ENCODE results near the gene ITPRIP. TPM values are rescaled to one million over a fixed set of nuclear protein-coding genes. Genes with fewer than 3 reads are reported as not detected.

The ITPRIP gene
- total and polyA plus RNA-seq, 2 of the 8 experiments (the other 6 are each of a cell fraction or from before 2014, with no cell fraction given) = 15.3 to 16.9 TPM

GRCh38 chr10:104348601-104349000, 10.3 kb upstream of the ITPRIP start:
- H3K4me1 ChIP-seq (replicated peaks in 1 of 4; ENCODE audit: control insufficient read depth in 3 of 4, insufficient read depth in 4 of 4, low read length in 3 of 4) = peaks cover 0 to 9% (median 1%) of the 10 kb centered on the region in 4 experiments; a peak in 2 of 7 replicates
- no peak overlapping the region for H3K56ac ChIP-seq (replicated peaks; ENCODE audit: insufficient read length, low read depth, low read length)
- DNase-seq (ENCODE audit: low read depth in 1 of 2, low spot score in 2 of 2) (no peak), FAIRE-seq (no peak)
- no peaks in the 10 kb centered on the region for H3K79me2 ChIP-seq (ENCODE audit: control insufficient read depth in 1 of 2, insufficient read depth in 2 of 2, low read length in 2 of 2)
- H2AK5ac ChIP-seq (ENCODE audit: low read depth, low read length) = no peak overlapping the region
- no peak overlapping the region for H2BK120ac ChIP-seq (replicated peaks; ENCODE audit: low read depth, low read length)
- no peak overlapping the region for H4K8ac ChIP-seq (ENCODE audit: extremely low read depth, insufficient read depth, low read length)
- H3K27me3 ChIP-seq (replicated peaks in 1 of 4; ENCODE audit: control insufficient read depth in 3 of 4, extremely low read depth in 1 of 4, insufficient read depth in 3 of 4, low read length in 3 of 4) = peaks cover 0 to under 1% (median under 1%) of the 10 kb centered on the region in 4 experiments; a peak in 2 of 7 replicates
- no peak overlapping the region for H2BK5ac ChIP-seq (ENCODE audit: low read depth, low read length)
- H3K79me1 ChIP-seq (ENCODE audit: low read depth, low read length) = no peaks in the 10 kb centered on the region
- no peak overlapping the region for H3K27ac ChIP-seq (ENCODE audit: low read depth, low read length)
- H3K4ac ChIP-seq (replicated peaks; ENCODE audit: insufficient read length, low read depth, low read length) = no peak overlapping the region
- no peaks in the 10 kb centered on the region for H3K9me3 ChIP-seq (ENCODE audit: insufficient read depth in 2 of 2, low read depth in 1 of 2, low read length in 1 of 2)
- H2BK12ac ChIP-seq (ENCODE audit: low read depth, low read length) = no peak overlapping the region; the same call in 1 of the 2 replicates
- no peak for TF ChIP-seq SAP30 (IDR thresholded peaks at IDR 0.05; ENCODE audit: insufficient read depth, insufficient replicate concordance, low read length)
- POLR2A ChIA-PET (ENCODE audit: partially characterized antibody) = interaction anchor here (0.6 to 1.3 kb wide), 3 partner anchors 10 to 31 kb away, joined by 3 read pairs; partner anchors contain the start of gene ITPRIP
- H3K18ac ChIP-seq (ENCODE audit: extremely low read depth, low read length) = no peak overlapping the region
- H3K23ac ChIP-seq (ENCODE audit: insufficient read length) = no peak overlapping the region
- no peak overlapping the region for H4K5ac ChIP-seq (ENCODE audit: insufficient read length, low read depth, low read length)
- no peaks in the 10 kb centered on the region for H4K20me1 ChIP-seq (replicated peaks in 1 of 2; ENCODE audit: control insufficient read depth in 1 of 2, insufficient read depth in 2 of 2, low read length in 2 of 2)
- no peak overlapping the region for H3K9ac ChIP-seq (replicated peaks in 1 of 4; ENCODE audit: extremely low read depth in 1 of 4, low read depth in 3 of 4, low read length in 3 of 4)
- CTCF ChIA-PET (ENCODE audit: partially characterized antibody) = interaction anchor here (1.2 to 17.2 kb wide), 8 partner anchors 7 to 72 kb away, joined by 3 to 379 read pairs (median 82); partner anchors contain the start of gene ITPRIP
- peaks cover 4% of the 10 kb centered on the region; the same call in 1 of the 2 replicates for H3K23me2 ChIP-seq (ENCODE audit: low read depth, low read length)
- no peak overlapping the region for H3K14ac ChIP-seq (ENCODE audit: insufficient read length)
- no peak overlapping the region for H2AFZ ChIP-seq (ENCODE audit: low read length)
- H3K4me2 ChIP-seq (ENCODE audit: insufficient read depth in 1 of 2, low read depth in 2 of 2, low read length in 2 of 2) = no peak overlapping the region; a peak in 1 of 4 replicates
- H3K4me3 ChIP-seq (ENCODE audit: extremely low read depth in 1 of 4, insufficient read depth in 2 of 4, low read depth in 3 of 4, low read length in 4 of 4) = no peak overlapping the region
- 89% methylated on average over 2 of the region's 2 CpGs; no CpG with 5 or more reads in 1 of the 2 experiments for WGBS, 2 experiments (ENCODE audit: extremely low coverage in 1 of 2, insufficient coverage in 1 of 2, insufficient read length in 1 of 2, insufficient replicate concordance in 2 of 2, low coverage in 1 of 2, low lambda C conversion rate in 2 of 2, missing lambda C conversion rate in 1 of 2)
- H2BK20ac ChIP-seq (ENCODE audit: low read length) = no peak overlapping the region
- no peak overlapping the region for H4K91ac ChIP-seq (replicated peaks; ENCODE audit: insufficient read length, low read length)
- no peak overlapping the region for H2BK15ac ChIP-seq (ENCODE audit: low read length)
- H3K36me3 ChIP-seq (ENCODE audit: control insufficient read depth in 2 of 4, insufficient read depth in 4 of 4, low read length in 3 of 4) = no peaks in the 10 kb centered on the region

All from H1 (cell line).